IPS-NIHi11 (cell line): ENCODE data around the gene KRTAP25-1.

Source experiments
- DNase-seq: peaks from one replicate; pipeline ENCODE4 v3.0.0; 2012; ENCODE audit warnings: mixed read lengths, low spot score

KRTAP25-1 gene

DNA sequence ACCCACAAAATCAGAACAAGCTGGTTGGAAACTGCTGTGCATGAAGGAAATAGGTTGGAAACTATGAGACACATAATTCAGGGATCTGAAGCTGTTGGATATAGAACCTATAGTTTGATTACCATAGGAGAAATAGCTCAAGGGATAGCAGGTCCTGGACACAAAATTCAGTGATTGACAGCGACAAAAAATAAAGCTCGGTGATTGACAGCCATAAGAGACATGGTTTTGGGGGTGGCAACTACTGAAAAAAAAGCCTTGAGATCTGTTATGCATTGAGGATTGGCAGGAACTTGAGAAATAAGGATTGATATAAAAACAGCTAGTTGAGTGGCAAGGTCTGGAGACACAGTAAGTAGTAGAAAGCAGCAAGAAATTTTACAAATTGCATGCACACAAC, at the start of gene KRTAP25-1:
Gene KRTAP25-1, minus strand, starts transcription at position 300 of the 400 bp plus-strand sequence. Its CDS starts 24 bp downstream, at position 276.
- no peak for DNase-seq

DNA sequence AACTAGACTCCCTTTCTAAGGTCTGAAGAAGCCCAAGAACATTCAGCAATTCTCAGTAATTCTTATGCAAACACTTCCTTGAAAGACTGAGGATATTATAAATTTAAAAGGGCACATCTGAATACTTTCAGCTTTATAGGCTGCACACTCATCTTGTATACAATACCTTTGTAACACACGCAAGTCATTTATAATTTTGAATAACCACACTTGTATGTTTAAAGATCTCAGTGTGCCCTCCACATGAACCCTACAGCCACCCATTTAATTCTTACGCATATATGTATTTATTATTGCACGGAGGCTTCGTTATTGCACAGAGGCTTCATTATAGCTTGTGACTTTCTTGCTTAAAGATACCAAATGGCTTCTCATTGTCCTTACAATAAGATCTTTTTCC, 49.4 kb upstream of the KRTAP25-1 start:
- DNase-seq = no peak

- no peak for DNase-seq
Observed at GRCh38 chr21:30337772-30338171, 48.5 kb upstream of the KRTAP25-1 start.

DNA sequence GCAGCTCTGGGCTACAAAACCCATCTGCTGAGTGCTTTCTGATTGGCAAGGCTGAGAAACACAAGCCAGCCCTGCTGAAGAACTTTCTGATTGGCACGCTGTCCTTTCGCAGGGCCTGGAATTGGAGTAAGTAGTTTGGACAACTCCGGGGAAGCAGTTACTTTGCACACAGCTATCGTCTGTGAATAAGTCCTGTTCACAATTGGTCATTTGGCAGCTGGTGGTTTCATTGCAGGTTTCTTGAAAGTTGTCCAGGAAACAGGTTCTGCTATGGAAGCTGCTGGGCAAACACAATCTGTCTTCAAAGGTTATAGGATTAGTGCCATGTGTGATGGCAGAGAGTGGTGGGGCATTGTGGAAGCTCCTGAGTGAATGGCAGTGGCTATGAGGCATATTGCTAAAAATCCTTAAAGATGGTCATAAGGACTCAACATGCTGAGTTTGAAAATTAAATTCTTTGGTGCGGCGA, 48.0 kb upstream of the KRTAP25-1 start, which contains the start of gene KRTAP27-1:
Gene KRTAP27-1, minus strand, starts transcription at position 419 of the 469 bp plus-strand sequence. Its CDS starts 26 bp downstream, at position 393.
- no peak for DNase-seq

GRCh38 chr21:30336596-30336995, 47.3 kb upstream of the KRTAP25-1 start:
- no peak for DNase-seq

DNA sequence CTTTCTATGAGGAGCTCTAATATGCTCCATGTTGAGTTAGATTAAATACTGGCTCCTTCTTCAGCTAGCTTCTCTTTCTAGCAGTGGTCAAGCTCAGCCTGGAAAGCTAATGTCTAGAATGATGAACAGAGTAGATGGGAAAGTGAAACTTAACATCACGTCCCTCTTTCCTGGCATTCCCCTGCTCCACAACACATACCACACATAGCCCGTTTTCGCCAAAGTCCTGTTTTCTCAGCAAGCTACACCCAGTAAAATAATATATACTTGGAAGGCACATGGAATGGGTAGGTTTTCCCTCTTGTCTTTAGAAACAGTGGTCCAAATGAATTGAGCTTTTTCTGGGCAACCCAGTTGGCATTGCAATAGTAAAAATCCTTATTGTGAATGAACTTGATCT, 44.4 kb upstream of the KRTAP25-1 start:
- no peak for DNase-seq

- DNase-seq = no peak
Observed at GRCh38 chr21:30332681-30333080, 43.4 kb upstream of the KRTAP25-1 start.

DNA sequence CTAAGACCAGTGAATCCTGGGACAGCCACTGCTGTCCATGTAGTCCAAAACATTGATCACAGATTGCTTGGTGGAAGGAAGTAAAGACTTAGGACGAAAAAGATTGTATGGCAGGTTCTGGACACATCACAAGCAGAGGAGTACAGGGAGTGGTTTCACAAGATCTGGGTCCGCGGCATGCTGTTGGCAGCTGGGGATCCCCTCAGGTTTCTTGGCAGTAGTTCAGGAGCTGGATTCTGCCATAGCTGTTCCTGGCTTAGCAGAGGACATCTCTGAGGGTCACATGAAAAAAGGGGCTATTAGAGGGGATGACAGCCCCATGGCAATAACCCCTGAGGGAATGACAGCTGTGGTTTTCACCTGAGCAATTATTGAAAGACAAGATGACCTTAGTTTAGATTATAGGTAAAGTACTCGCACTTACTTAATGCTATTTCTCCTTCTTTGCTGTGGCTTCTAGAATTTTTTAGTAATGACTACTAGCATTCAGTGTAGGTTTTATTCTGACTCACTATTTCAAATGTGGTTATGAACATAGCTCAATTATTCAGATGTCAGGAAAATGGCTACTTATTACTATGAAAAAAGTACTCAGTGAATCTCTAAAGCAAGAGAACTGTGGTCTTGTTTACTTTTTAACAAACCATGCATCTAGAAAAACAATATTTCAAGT, 40.0 kb upstream of the KRTAP25-1 start:
- DNase-seq = no peak

GRCh38 chr21:30326390-30326789, 37.1 kb upstream of the KRTAP25-1 start:
- no peak for DNase-seq

GRCh38 chr21:30320215-30320614, 30.9 kb upstream of the KRTAP25-1 start, which contains the start of gene KRTAP26-1:
KRTAP26-1 (minus strand) TSS chr21:30320315; CDS start chr21:30320035, 280 bp downstream.
- DNase-seq = no peak

DNA sequence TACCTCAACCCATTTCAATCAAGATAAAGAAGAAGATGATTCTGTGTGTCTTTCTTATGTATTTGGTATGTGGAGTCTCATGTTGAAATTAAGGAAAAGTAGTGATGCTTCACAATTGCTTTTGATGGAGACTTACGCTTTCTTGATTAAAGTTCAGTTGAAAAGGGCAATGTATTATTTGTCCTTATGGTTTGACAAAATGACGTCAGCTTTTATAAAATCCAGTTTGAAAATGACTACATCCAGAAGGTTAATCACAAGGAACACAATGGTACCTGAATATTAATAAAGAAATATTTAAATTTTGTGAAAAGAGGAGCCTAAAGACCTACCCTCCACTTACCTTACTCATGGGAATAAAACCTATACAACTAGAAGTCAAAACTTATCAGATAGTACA, 26.4 kb upstream of the KRTAP25-1 start:
- DNase-seq = no peak

DNA sequence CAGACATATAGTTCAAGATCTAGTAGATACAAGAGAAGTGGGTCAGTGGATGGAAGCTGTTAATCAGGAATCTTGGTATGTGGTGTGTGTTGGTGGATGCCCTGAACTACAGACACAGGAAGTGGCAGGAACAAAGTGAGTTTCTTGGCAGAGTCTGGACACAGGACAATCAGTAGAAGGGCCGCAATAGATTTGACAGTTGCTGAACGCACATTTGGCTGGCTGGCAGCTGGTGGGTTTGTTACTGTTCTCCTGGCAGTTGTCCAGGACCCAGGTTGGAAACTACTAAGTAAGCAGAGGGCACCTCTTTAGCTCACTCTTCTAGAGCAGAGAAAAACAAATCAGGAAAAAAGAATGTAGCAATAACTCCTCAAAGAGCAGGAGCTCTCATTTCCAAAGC, 17.6 kb upstream of the KRTAP25-1 start:
- DNase-seq = no peak

GRCh38 chr21:30305136-30305535, 15.8 kb upstream of the KRTAP25-1 start:
- no peak for DNase-seq

DNA sequence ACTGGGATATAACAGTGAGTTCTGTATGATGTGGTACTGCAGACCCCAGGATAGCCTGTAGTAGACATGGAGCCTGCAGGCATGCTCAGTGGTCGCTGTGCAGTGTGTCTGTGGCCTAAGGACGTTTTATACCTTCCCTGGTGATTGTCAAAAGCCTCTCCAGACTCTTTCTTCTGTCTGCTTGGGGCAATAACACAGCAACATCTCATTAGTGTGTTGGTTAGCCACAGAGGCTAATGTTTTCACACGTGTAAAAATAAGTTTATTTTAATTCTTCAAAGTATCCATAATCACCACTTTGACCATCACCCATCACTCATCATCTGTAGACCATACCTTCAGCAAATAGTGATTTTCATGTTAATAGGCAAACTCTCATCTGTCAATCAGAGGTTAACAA, 6.5 kb downstream of the KRTAP25-1 start, which contains the start of gene KRTAP24-1:
Gene KRTAP24-1, minus strand, starts transcription at position 101 of the 400 bp plus-strand sequence. Its CDS starts 18 bp downstream, at position 83.
- DNase-seq = no peak

DNA sequence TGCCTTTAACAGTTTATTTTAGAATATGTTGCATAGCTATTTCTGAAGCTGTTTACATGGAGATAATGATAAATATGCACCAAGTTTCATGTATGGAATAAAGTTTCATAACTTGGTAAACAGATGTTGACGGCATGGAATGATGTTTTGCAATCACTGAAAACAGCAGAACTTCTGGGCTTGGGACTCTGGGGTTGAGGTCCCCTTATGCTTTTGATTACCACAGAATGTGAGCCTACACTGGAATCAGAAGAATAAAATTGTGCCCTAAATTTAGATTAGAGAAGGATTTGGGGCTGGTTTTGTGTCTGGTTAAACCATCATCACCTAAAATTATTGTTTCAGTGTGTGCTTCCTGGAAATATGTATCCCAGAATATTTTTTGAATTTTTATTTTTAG, 17.7 kb downstream of the KRTAP25-1 start:
- no peak for DNase-seq

GRCh38 chr21:30271156-30271555, 18.2 kb downstream of the KRTAP25-1 start:
- DNase-seq = no peak

DNA sequence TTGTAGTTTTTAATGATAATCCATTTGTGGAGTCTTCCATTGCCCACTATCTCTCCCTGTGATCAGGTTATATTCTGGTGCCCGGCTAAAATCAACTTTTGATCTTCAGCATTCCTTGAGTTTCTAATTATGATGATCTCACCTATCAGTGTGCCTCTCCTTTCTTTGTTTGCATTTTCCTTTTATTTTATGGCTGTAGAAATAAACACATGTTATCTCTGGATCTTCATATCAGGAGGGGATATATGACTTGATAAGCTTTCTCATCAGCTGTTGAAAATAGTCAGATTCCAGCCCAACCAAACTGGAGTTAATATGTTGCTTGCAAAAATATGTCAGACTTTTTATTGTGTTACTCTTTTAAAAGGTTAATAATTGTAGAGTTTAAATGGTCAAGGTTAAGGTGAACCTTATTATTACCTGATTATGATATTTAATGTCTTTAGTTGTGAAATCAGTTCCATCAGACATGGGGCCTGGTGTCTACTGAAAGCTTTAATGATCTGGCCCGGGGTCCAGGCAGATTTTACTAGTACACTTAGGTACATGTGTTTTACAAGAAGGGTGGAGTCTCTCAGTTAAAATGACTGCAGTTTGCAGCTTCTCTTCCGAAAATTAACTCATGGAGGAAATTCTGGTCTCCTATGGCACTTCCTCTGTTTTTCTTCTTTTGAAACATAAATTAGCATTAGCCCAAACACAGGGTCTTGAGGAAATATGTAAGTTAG, 19.3 kb downstream of the KRTAP25-1 start:
- DNase-seq = no peak

GRCh38 chr21:30268608-30269197, 20.6 kb downstream of the KRTAP25-1 start:
- DNase-seq = peak; percentile 67

DNA sequence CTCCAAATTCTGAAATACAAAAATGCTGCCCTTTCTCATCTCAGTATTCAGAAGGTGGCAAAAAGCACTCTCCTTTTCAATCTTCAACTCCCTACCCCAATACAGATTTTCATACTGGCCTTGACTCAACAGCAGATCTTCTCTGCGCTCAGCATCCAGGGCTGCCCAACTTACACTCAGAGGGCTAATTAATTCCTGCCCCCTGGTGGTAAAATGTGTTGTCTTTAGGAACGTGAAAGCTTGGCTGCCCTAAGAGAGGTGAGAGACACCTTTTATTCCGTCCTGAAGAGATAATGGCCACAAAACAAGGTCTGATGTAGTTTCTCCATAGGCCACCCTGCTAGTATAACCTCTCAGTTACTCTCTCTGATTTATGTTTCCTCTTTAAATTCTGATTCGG, 31.5 kb downstream of the KRTAP25-1 start:
- DNase-seq = peak; percentile 55

GRCh38 chr21:30256100-30256499, 33.2 kb downstream of the KRTAP25-1 start:
- DNase-seq = no peak

DNA sequence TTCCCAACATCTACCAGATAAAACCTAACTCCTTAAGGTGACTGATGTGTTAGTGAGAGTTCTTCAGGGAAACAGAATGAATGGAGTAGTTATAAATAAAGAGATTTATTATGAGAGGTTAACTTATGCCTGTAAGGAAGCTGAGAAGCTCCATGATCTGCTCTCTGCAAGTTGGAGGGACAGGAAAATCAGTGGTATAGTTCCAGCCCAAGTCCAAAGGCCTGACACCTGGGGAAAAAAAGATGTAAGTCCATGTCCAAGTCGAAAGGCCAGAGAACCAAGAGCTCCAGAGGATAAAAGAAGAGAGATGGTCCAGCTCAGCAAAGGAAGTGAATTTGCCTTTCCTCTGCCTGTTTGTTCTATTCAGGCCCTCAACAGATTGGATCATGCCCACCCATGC, 33.6 kb downstream of the KRTAP25-1 start:
- no peak for DNase-seq

DNA sequence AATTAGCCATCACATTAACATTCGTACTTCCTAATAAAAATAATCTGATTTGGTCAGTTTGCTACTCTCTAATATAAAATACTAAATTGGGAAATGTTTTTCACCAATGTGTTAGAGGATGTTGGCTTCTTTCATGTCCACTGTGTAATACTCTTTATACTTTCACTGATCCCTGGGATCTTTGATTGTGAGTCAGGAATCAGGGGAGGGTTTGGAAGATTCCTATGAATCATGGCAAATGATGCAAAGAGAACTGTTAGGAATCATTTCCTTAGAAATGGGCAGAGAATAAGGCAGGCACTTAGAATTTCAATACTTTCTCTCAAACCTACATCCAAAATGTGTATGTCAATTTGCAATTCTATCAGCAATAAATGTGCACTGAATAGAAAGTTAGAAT, 37.5 kb downstream of the KRTAP25-1 start:
- no peak for DNase-seq

GRCh38 chr21:30249936-30250335, 39.4 kb downstream of the KRTAP25-1 start:
- DNase-seq = no peak
